OCI-LY1 (cell line): ENCODE results near the gene CDS1.

Experiments used
- H2AFZ ChIP-seq: fragments of 200-600 bp; sonication (generic), shearing (Covaris generic); 2 replicates; pipeline ENCODE4 v1.6.0; 2014; ENCODE audit warnings: antibody characterized with exemption, mild to moderate bottlenecking, low read length
- H3F3A ChIP-seq: fragments of 200-600 bp; sonication (generic), shearing (Covaris generic); 2 replicates; pipeline ENCODE4 v1.6.0; 2014; ENCODE audit warnings: mild to moderate bottlenecking, antibody characterized with exemption, low read length, moderate library complexity; ENCODE audit not compliant: insufficient read depth
- H3K27ac ChIP-seq: fragments of 200-600 bp; sonication (generic); 2 replicates; pipeline ENCODE4 v1.5.1; 2014; ENCODE audit warnings: low read length, mixed run types, mild to moderate bottlenecking, low read depth; ENCODE audit not compliant: poor library complexity, severe bottlenecking
- H3K27me3 ChIP-seq: fragments of 200-600 bp; sonication (generic); 2 replicates; pipeline ENCODE4 v1.6.0; 2014; ENCODE audit warnings: antibody characterized with exemption, mild to moderate bottlenecking, low read length, moderate library complexity; ENCODE audit not compliant: insufficient read depth
- H3K36me3 ChIP-seq: fragments of 200-600 bp; sonication (generic); 2 replicates; pipeline ENCODE4 v1.6.1; 2014; ENCODE audit warnings: mild to moderate bottlenecking, antibody characterized with exemption, low read length, moderate library complexity, mixed read lengths; ENCODE audit not compliant: insufficient read depth
- H3K4me1 ChIP-seq: fragments of 200-600 bp; sonication (generic); 2 replicates; pipeline ENCODE4 v1.5.1; 2014; ENCODE audit warnings: mild to moderate bottlenecking, low read length, moderate library complexity; ENCODE audit not compliant: insufficient read depth, severe bottlenecking
- H3K4me2 ChIP-seq: fragments of 200-600 bp; sonication (generic), shearing (Covaris generic); 2 replicates; pipeline ENCODE4 v1.6.1; 2014; ENCODE audit warnings: low read length
- H3K4me3 ChIP-seq: fragments of 200-600 bp; sonication (generic); 2 replicates; pipeline ENCODE4 v1.5.1; 2014; ENCODE audit warnings: low read length, low read depth, mild to moderate bottlenecking, mixed read lengths; ENCODE audit not compliant: poor library complexity, severe bottlenecking
- H3K79me2 ChIP-seq: fragments of 200-600 bp; shearing (Covaris generic); 2 replicates; pipeline ENCODE4 v1.6.1; 2016; ENCODE audit warnings: mixed run types, low read length, mixed read lengths; ENCODE audit not compliant: insufficient read depth
- H3K9ac ChIP-seq: fragments of 200-600 bp; sonication (generic), shearing (Covaris generic); 2 replicates; pipeline ENCODE4 v1.6.1; 2014; ENCODE audit warnings: mild to moderate bottlenecking, low read length, mixed read lengths
- H3K9me2 ChIP-seq: fragments of 200-600 bp; sonication (generic), shearing (Covaris generic); 2 replicates; pipeline ENCODE4 v1.6.1; 2014; ENCODE audit warnings: low read depth, mild to moderate bottlenecking, low read length, mixed read lengths
- H3K9me3 ChIP-seq: fragments of 200-600 bp; shearing (Covaris generic); 2 replicates; pipeline ENCODE4 v1.6.1; 2014; ENCODE audit warnings: low read length, mixed read lengths
- H4K20me1 ChIP-seq: fragments of 200-600 bp; sonication (generic), shearing (Covaris generic); 2 replicates; pipeline ENCODE4 v1.6.0; 2016; ENCODE audit warnings: mild to moderate bottlenecking, low read length; ENCODE audit not compliant: insufficient read depth
- EZH2 ChIP-seq: fragments of 200-600 bp; sonication (generic), shearing (Covaris generic); IDR thresholded peaks from 2 replicates; pipeline ENCODE4 v1.8.0; 2017; ENCODE audit warnings: borderline replicate concordance, mixed run types, mild to moderate bottlenecking, antibody characterized with exemption, low read length, moderate library complexity, mixed read lengths
- TF ChIP-seq, protein P1 (sequence below): fragments of 200-600 bp; sonication (generic), shearing (Covaris generic); IDR thresholded peaks from 2 replicates; pipeline ENCODE4 v1.5.1; 2017; ENCODE audit warnings: mild to moderate bottlenecking, antibody characterized with exemption, low read length, moderate library complexity, mixed read lengths

Gene CDS1

DNA sequence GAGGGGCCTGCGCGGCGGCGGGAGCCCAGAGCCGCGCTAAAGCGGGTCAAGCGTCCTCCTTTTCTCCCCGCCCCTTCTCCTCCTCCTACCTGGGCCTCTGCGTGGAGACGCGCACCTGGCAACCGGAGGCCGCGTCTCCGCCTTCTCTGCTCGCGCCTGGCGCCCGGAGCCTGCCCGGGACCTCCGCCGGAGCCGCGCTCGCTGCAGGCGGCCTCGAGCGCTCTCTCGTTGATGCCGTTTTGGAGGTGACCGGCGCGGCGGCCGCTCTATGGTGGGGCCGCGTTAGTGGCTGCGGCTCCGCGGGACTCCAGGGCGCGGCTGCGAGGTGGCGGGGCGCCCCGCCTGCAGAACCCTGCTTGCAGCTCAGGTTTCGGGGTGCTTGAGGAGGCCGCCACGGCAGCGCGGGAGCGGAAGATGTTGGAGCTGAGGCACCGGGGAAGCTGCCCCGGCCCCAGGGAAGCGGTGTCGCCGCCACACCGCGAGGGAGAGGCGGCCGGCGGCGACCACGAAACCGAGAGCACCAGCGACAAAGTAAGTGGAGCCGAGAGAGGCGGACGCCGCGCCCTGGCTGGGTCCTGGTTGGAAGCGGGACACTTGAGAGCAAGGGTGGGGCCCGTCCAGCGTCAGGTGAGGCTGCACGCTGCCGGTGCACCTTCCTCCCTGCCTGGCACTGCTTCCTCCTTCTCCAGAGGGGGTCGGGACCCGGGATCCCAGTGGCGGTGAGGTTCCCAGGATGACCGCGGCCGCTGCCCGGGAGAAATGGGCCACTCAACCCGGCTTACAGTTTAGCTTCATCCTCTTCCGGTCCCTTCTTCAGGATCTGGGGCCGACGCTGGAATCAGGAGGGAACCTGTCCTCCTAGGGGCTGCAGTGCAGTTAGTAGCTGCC, at the start of gene CDS1:
Gene CDS1 (plus strand): TSS at position 140 of the 888 bp plus-strand sequence. CDS start 275 bp downstream, at position 415.
- Histone ChIP-seq H3K9ac (no peak within 1 kb of the TSS), H3K9me3 (no peaks in the 10 kb centered on the region), H3F3A (no peaks in the 10 kb centered on the region), H3K79me2 (no peaks in the 10 kb centered on the region), H4K20me1 (no peaks in the 10 kb centered on the region), H3K9me2 (no peaks in the 10 kb centered on the region), H2AFZ (0 out of 2 replicates have a peak within 1 kb of the TSS, but pooled peaks have one; percentile 18), H3K4me3 (peak within 1 kb of the TSS; percentile 61), H3K36me3 (no peaks in the 10 kb centered on the region), H3K4me1 (peaks cover 10% of the 10 kb centered on the region), H3K27me3 (peaks cover 11% of the 10 kb centered on the region; the same call in 1 of the 2 replicates), H3K27ac (no peak within 1 kb of the TSS), H3K4me2 (peak within 1 kb of the TSS; percentile 61)
- TF ChIP-seq EZH2, result no peak
- TF ChIP-seq, protein P1, sequence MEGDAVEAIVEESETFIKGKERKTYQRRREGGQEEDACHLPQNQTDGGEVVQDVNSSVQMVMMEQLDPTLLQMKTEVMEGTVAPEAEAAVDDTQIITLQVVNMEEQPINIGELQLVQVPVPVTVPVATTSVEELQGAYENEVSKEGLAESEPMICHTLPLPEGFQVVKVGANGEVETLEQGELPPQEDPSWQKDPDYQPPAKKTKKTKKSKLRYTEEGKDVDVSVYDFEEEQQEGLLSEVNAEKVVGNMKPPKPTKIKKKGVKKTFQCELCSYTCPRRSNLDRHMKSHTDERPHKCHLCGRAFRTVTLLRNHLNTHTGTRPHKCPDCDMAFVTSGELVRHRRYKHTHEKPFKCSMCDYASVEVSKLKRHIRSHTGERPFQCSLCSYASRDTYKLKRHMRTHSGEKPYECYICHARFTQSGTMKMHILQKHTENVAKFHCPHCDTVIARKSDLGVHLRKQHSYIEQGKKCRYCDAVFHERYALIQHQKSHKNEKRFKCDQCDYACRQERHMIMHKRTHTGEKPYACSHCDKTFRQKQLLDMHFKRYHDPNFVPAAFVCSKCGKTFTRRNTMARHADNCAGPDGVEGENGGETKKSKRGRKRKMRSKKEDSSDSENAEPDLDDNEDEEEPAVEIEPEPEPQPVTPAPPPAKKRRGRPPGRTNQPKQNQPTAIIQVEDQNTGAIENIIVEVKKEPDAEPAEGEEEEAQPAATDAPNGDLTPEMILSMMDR, result no peak

DNA sequence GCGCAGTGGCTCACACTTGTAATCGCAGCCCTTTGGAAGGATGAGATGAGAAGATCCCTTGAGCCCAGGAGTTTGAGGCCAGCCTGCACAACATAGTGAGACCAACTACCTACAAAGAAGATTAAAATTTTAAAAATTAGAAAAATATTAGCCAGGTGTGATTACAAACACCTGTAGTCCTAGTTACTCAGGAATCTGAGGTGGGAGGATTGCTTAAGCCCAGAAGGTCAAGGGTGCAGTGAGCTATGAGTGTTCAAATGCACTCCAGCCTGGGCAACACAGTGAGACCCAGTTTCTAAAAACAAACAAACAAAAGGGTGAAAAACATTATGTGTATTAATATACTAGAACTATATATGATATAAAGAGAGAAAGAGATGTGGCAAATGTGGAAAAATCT, 47.0 kb upstream of the CDS1 start:
- Histone ChIP-seq H4K20me1 (no peaks in the 10 kb centered on the region), H3K9me2 (no peaks in the 10 kb centered on the region), H3K4me2 (no peak overlapping the region), H3K27me3 (no peaks in the 10 kb centered on the region), H3K36me3 (no peaks in the 10 kb centered on the region), H3K27ac (no peak overlapping the region), H3K4me3 (no peak overlapping the region), H3K9ac (no peak overlapping the region), H2AFZ (no peak overlapping the region), H3K79me2 (no peaks in the 10 kb centered on the region), H3K4me1 (no peaks in the 10 kb centered on the region), H3F3A (no peaks in the 10 kb centered on the region), H3K9me3 (no peaks in the 10 kb centered on the region)
- TF ChIP-seq EZH2, result no peak
- TF ChIP-seq, protein P1, result no peak

DNA sequence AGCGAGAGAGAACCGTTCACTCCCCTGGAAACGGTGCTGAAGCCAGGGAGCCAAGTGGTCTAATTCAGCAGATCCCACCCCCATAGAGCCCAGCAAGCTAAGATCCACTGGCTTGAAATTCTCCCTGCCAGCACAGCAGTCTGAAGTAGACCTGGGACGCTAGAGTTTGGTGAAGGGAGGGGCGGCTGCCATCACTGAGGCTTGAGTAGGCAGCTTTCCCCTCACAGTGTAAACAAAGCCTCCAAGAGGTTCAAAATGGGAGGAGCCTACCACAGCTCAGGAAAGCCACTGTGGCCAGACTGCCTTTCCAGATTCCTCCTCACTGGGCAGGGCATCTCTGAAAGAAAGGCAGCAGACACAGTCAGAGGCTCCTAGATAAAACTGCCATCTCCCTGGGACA, 37.8 kb upstream of the CDS1 start:
- Histone ChIP-seq H3K36me3 (no peaks in the 10 kb centered on the region), H3K9ac (no peak overlapping the region), H3K4me3 (no peak overlapping the region), H3K9me2 (no peaks in the 10 kb centered on the region), H2AFZ (no peak overlapping the region), H3K9me3 (no peaks in the 10 kb centered on the region), H3K27me3 (no peaks in the 10 kb centered on the region), H3K27ac (no peak overlapping the region), H3K79me2 (no peaks in the 10 kb centered on the region), H4K20me1 (no peaks in the 10 kb centered on the region), H3K4me1 (no peaks in the 10 kb centered on the region), H3F3A (no peaks in the 10 kb centered on the region), H3K4me2 (no peak overlapping the region)
- TF ChIP-seq, protein P1, result no peak
- TF ChIP-seq EZH2, result no peak
